Measurements from ENCODE around the gene HOXD12.

Gene HOXD12

DNA sequence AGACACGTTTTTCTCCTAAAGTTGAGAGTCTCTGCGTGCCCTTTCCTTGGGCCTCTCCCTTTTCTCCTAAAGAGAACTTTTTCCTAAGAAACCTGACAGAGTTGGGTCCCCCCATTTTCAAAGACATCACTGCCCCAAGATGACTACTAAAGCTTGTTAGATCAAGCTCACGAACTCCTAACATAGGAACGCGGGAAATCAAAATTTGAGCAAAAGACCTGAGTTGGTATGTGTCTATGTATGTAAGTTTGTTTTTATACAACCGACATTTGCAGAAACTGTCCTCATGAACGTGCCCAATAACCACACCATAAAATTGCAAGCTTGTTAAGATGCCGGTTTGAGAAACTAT lies 5.7 kb upstream of the HOXD12 start:
- DNase-seq, result no peak

GRCh38 chr2:176094349-176094748 lies 5.2 kb upstream of the HOXD12 start:
- no peak for DNase-seq

- no peak for DNase-seq
Observed at GRCh38 chr2:176095421-176095820, 4.2 kb upstream of the HOXD12 start.

- no peak for DNase-seq
Observed at GRCh38 chr2:176096243-176096985, 3.2 kb upstream of the HOXD12 start.

- DNase-seq, result peak; percentile 52 to 66
Observed at GRCh38 chr2:176096986-176097819, 2.4 kb upstream of the HOXD12 start.

DNA sequence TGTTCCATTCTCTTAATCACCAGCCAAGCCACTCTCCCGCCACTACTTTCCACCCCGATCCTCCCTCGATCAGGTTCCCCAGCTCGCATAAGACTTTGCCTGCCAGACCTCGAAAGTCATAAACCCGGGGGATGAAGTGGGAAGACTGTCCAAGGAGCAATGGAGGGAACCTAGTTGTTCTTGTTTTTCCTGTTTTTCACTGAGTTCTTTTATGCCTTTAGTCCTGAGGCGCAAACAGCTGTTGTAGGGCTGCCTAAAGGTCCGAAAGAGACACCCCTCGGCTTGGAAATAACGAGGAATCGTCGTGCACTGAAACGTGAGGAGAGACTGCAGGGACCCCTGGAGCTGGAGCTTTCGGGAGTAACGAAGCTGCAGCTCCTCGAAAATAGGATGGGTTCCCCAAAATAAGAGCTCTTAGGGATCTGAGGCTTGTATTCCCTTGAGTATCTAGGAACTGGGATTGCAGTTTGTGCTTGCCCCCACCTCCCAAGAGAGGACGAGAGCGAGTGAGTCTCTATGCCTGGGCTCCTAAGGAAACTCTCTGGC lies 1.7 kb upstream of the HOXD12 start:
- DNase-seq, result no peak

DNA sequence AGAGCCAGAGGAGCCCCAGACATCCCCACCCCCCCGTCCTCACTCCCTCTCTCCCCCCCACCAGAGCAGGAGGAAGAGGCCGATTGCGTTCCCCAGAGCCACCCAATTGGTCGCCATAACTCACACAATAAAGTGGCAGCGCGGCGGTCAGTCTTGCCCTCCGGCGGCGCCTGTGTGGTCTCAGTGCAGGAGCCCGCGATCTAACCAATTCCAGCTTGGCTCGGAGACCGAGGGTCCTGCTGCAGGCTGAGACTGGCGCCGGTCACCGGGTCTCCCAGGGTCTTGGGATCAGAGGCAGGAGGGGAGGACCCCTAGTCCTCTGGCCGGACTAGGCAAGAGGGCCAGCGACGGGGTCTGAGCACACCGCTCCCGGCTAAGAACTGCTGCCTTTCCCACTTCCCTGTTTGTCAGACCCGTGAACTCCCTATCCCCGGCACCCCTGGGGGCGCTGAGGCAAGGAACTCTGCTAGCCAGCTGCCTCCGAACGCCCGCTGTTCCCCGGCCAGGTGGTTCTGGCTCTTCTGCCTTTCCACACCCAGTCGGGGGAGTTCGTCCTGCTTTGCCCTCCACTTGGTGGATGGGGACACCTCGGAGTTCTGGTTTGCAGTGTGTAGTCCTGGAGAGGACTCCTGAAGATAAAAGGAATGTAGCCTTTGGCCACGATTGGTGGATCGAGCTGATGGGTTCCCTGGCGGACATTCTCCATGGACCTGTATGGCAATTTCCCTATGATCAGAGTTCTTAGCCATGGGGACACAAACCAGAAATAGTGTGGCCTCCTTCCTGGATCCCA lies 1.0 kb upstream of the HOXD12 start:
- DNase-seq, result no peak

GRCh38 chr2:176099159-176099727 lies 352 bp upstream of the HOXD12 start:
- no peak for DNase-seq

DNA sequence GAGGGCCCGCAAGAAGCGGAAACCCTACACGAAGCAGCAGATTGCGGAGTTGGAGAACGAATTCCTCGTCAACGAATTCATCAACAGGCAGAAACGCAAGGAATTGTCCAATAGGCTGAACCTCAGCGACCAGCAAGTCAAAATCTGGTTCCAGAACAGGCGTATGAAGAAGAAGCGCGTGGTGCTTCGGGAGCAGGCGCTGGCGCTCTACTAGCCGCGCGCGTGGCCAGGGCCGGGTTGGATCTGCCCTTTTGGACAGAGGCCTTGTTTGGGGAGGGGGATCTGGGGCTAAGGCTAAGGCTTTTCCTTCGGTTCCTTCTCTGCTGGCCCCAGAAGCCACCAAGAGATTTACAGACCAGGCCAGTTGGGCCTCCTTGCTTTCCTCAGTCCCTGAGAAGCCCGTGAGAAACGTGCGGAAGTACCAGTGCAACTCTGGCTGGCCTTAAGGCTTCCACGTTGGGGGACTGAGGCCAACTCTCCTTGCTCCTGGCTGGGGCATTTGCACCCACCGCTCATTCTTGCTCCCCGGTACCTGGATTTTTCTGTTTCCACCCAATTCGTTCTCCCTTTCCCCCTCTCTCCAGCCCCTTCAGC lies 1.0 kb downstream of the HOXD12 start:
- no peak for DNase-seq

DNA sequence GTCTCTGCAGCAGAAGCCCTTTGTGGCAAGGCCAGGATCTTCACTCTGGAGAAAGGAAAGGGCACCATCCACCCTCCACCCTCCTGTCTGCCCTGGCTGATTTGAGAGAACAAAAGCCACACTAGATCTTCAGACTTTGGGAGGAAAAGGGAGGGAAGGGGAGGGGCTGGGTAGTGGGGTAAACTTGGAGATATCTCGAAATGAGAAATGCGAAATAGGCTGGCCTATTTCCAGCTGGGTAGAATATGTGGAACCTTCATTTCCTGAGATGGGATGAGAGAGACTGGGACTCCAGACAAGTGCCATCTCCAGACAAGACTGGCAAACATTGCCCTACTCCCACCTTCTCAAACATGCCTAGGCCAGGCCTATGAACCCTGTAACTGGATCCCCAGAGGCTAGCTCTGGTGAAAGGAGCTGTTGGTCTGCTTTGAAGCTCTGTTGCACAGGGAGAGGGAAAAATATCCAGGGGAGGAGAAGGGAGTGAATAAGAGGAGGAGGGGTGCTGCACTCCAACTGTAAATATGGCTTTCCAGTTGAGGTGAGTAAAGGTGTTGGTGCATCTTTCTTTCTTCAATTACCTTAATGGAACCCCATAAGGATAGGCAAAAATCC lies 1.7 kb downstream of the HOXD12 start:
- DNase-seq, result no peak

DNA sequence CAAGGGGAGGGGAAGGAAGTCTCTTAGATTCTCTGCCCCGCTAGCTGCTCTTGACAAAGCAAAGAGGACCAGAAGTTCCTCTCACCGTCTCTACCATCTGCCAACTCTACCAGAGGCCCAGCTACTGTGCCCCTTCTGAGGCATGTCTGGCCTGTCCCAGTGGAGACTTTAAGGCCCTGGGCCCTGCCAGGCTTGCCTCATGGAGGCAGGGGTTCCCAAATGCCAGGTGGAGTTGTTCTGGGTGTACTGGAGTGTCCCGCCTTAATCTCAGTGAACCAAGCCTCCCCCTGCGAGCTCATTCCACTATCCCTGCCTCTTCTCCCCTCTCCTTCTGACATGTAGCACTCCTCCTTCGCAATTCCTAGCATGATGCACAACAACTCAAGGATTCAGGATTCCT lies 2.2 kb downstream of the HOXD12 start:
- no peak for DNase-seq

DNA sequence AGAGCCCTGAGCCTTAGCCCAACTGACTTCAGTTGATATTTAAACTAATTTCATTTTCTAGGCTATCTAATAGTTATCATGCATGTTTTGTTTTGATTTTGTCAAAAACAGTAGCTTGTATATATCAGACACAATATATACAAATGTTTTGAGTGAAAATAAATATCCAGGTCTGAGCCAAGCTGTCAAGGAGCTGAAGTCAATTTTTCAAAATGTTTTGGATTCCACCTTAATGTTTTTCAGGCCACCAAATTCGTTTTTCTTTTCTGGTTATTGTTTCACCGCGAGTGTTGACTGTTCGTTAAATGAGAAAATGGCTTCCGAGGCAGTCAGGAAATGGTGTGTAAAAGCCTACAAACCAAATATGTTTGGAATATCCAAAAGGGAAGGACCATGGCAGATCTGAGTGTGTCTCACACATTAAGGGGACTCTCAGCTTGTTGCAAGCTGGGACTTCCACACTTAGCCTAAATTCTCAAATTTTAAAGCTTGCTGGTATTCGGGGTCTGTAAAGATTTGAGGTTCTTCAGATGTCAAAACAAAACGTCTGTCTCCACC lies 2.8 kb downstream of the HOXD12 start:
- no peak for DNase-seq

- no peak for DNase-seq
Observed at GRCh38 chr2:176103194-176103593, 3.6 kb downstream of the HOXD12 start.

DNA sequence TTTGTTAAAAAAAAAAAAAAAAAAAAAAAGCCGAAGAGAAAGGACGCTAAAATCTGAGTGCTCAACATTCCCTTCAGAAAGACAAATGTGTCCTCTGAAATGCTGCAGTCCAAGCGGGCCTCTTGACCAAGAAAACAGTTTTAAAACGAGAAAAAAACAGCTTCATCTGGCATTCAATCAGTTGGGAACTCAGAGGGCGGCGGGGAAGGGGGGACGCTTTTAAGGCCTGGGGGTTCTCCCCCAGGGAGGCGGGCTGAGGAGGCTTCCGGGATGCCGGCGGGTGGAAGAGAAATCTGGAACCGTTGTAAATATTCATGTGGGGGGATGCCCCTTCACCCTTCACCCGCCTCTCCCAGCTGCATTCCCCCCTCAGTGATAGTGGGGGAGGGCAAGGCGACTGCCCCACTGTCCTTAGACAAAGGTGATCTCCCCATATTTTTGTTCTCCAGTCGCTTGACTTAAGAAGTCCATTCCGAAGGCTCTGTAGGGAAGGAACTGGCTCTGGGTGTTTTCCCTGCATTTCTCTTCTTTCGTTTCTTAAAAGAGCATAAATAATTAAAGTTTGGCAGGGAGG lies 4.2 kb downstream of the HOXD12 start:
- no peak for DNase-seq

- DNase-seq, result no peak
Observed at GRCh38 chr2:176104316-176105077, 4.9 kb downstream of the HOXD12 start.

DNA sequence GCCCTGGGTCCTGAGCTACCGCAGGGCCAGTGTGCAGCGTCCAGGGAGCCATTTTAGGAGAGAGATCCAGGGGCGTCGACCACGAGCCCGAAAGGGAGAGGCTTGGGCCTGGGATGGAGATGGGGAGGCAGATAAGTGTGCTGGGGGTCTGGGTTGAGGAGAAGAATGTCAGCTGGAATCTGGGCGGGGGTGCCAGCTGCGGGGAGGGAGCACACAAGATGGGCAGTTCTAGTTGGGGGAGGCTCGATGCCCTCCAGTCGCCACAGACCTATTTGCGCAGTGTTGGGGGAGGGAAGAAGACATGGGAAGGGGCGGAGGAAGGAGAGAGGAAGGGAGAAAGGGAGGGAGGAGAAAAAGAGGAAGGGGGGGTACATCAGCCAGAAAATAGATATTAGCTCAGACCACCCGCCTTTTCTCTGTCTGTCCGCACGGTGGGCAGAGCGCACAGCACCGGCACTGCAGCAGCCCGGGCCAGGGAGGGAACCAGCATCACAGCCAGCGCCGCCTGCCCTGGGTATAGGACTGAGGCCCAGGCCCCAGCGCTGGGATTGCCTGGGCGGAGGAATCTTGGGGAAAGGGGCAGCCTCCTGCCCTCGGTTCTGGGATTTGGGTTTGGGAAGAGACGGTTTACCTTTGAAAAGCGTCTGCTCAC lies 5.6 kb downstream of the HOXD12 start:
- no peak for DNase-seq

DNA sequence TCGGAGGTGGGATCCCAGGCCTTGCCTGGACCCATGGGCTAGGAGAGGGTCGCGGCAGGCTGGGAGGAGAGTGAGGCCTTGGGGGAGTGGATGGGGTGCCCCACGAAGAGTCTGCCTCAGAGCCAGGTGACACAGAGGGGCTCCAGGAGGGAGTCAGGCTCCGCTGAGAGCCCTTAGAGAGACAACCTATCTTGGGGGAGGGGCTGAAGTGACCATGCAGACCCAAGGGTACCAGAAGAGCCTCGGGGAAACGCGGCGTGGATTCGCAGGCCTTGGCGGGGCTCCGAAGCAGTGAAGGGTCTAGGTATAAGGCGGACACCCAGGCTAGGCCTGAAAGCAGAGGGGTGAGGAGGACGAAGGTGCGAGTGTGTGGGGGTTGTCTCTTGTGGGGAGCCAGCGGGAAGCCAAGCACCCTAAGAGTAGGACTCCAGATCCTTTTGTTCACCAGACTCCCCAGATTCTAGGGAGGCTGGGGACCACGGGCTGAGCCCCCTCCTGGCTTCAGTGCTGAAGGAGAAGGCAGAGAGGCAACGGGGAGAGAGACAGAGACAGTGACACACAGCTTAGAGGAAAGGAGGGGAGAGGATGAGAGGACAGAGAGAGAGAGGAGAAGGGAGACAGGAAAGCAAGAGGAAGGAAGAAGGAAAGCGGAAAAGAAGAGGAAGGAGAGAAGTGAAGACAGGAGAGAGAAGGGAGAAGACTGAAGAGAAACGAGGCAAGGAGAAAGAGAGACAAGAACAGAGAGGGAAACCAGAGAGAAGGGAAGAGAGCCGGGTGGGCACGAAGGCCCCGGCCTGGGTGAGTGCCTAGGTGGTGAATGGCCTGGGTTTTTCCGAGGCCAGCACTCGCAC lies 6.4 kb downstream of the HOXD12 start:
- DNase-seq, result no peak

- no peak for DNase-seq
Observed at GRCh38 chr2:176106581-176107539, 7.3 kb downstream of the HOXD12 start, which contains the start of gene HOXD11. Gene HOXD11 (plus strand): TSS chr2:176107280. CDS start chr2:176107356, 76 bp downstream.

Measured in activated CD4-positive, alpha-beta T cell treated with anti-CD3 and anti-CD28 coated beads, Interleukin-2, amount 50 U/mL, for 48 hours (primary cell).